A673 (cell line): ENCODE results near the gene LGALS7. TPM values are rescaled to one million over a fixed set of nuclear protein-coding genes. Genes with fewer than 3 reads are reported as not detected.

Experiments
- BruUV-seq: library from RNA; stranded (reverse); fragments of 400-500 nt; replicated peaks from 2 replicates; lab custom pipeline; 2021; lab: Mats Ljungman, UMichigan
- CTCF ChIA-PET: fragments of 300-600 bp; sonication (Branson Sonifier 250); formaldehyde crosslinking; loops from one replicate; lab custom pipeline; 2022; ENCODE audit warnings: antibody characterized with exemption; lab: Charles Lee
- POLR2A ChIA-PET: fragments of 300-600 bp; sonication (Branson Sonifier 250); formaldehyde crosslinking; loops from one replicate; lab custom pipeline; 2022; ENCODE audit warnings: antibody characterized with exemption; ENCODE audit not compliant: low non-redundant PET; lab: Charles Lee
- DNase-seq: peaks from one replicate; pipeline ENCODE4 v3.0.0-alpha.2; 2015; ENCODE audit warnings: low spot score
- H3K27ac ChIP-seq: fragments of 200-600 bp; sonication (generic); 2 replicates; pipeline ENCODE4 v1.5.1; 2016; ENCODE audit warnings: mixed run types, low read depth, mild to moderate bottlenecking, mixed read lengths, antibody characterized with exemption, low read length; ENCODE audit not compliant: poor library complexity, severe bottlenecking
- H3K27me3 ChIP-seq: fragments of 200-600 bp; sonication (generic); replicated peaks from 2 replicates; pipeline ENCODE4 v1.6.1; 2017; ENCODE audit warnings: mixed run types, low read depth, mild to moderate bottlenecking, mixed read lengths, antibody characterized with exemption, low read length; ENCODE audit not compliant: insufficient read depth, poor library complexity
- H3K36me3 ChIP-seq: fragments of 200-600 bp; sonication (generic); 2 replicates; pipeline ENCODE4 v1.6.1; 2016; ENCODE audit warnings: mixed run types, mild to moderate bottlenecking, mixed read lengths, antibody characterized with exemption, low read length; ENCODE audit not compliant: insufficient read depth, poor library complexity, severe bottlenecking
- H3K4me1 ChIP-seq: fragments of 200-600 bp; sonication (generic); 2 replicates; pipeline ENCODE4 v1.6.1; 2017; ENCODE audit warnings: mixed run types, mild to moderate bottlenecking, mixed read lengths, antibody characterized with exemption, low read length; ENCODE audit not compliant: insufficient read depth, poor library complexity, severe bottlenecking
- H3K4me3 ChIP-seq: fragments of 200-600 bp; sonication (generic); 2 replicates; pipeline ENCODE4 v1.5.1; 2016; ENCODE audit warnings: low read depth, mixed run types, mild to moderate bottlenecking, mixed read lengths, low read length; ENCODE audit not compliant: poor library complexity, severe bottlenecking
- H3K9me3 ChIP-seq: fragments of 200-600 bp; sonication (generic); 2 replicates; pipeline ENCODE4 v1.6.1; 2016; ENCODE audit warnings: mixed run types, low read depth, mild to moderate bottlenecking, mixed read lengths, antibody characterized with exemption, low read length; ENCODE audit not compliant: poor library complexity, severe bottlenecking
- EZH2 ChIP-seq: fragments of 200-600 bp; sonication (generic); IDR thresholded peaks from 2 replicates; pipeline ENCODE4 v1.6.1; 2017; ENCODE audit warnings: borderline replicate concordance, low read depth, mild to moderate bottlenecking, mixed read lengths, antibody characterized with exemption, low read length; ENCODE audit not compliant: poor library complexity, severe bottlenecking
- intact Hi-C: fragments of 100-400 bp; cut with micrococcal nuclease; formaldehyde crosslinking; loops from one replicate; pipeline ENCODE4 v1.10.0; 2022; ENCODE audit not compliant: unreplicated experiment
- total RNA-seq: library from RNA; stranded (reverse); gene quantifications from 2 replicates; pipeline ENCODE4 v1.2.3, GENCODE V29; 2021
- TF ChIP-seq, protein P1 (sequence below): fragments of 300-800, 200-600 bp; sonication (generic); conservative IDR thresholded peaks from 2 replicates; pipeline ENCODE4 v1.5.1; 2017; ENCODE audit warnings: low read depth, mild to moderate bottlenecking, antibody characterized with exemption, low read length, moderate library complexity, mixed read lengths

The LGALS7 gene
- total RNA-seq, 1 experiment from 2014 or later: not detected

DNA sequence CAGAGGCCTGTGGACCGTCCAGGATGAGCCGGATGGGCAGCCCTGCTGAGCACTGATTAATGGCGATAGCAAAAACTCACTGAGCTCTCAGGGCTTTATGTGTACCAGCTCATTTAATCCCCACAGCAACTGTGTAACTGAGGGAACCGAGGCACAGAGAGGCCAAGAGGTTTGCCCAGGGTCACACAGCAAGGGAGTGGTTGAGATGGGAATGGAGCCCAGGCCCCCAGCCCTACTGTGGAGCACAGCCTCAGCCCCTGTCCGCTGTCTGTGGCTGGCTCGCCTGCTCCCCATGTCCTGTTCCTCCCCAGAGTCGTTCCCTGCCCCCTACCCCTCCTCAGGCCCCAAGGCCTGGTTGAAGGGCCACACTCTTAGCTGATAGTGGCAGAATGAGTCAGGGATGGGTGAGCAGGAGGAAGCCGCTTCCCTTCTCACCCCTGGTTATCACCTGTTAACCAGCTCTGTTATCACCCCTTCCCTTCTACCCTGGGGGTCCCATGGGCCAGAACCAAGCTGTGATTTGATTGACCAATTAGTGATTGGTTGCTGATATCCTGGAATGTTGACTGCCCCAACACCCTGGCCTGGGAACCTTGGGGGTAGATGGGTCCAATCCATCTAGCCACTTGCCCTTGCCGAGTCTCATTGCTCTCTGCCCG is 50.2 kb downstream of the LGALS7 start:
- TF ChIP-seq, protein P1, sequence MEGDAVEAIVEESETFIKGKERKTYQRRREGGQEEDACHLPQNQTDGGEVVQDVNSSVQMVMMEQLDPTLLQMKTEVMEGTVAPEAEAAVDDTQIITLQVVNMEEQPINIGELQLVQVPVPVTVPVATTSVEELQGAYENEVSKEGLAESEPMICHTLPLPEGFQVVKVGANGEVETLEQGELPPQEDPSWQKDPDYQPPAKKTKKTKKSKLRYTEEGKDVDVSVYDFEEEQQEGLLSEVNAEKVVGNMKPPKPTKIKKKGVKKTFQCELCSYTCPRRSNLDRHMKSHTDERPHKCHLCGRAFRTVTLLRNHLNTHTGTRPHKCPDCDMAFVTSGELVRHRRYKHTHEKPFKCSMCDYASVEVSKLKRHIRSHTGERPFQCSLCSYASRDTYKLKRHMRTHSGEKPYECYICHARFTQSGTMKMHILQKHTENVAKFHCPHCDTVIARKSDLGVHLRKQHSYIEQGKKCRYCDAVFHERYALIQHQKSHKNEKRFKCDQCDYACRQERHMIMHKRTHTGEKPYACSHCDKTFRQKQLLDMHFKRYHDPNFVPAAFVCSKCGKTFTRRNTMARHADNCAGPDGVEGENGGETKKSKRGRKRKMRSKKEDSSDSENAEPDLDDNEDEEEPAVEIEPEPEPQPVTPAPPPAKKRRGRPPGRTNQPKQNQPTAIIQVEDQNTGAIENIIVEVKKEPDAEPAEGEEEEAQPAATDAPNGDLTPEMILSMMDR: no peak
- TF ChIP-seq EZH2: no peak
- Histone ChIP-seq H3K4me3 (no peak overlapping the region), H3K36me3 (peaks cover 56% of the 10 kb centered on the region), H3K27me3 (no peaks in the 10 kb centered on the region), H3K9me3 (no peaks in the 10 kb centered on the region), H3K4me1 (no peaks in the 10 kb centered on the region), H3K27ac (no peak overlapping the region)
- CTCF ChIA-PET: no interaction called here
- DNase-seq: no peak
- POLR2A ChIA-PET: interaction anchor here (0.6 kb wide), 1 partner anchor 188 kb away, joined by 8 read pairs; no protein-coding TSS in a partner anchor
- no TSS peak for BruUV-seq
- intact Hi-C loops: no loop called here

DNA sequence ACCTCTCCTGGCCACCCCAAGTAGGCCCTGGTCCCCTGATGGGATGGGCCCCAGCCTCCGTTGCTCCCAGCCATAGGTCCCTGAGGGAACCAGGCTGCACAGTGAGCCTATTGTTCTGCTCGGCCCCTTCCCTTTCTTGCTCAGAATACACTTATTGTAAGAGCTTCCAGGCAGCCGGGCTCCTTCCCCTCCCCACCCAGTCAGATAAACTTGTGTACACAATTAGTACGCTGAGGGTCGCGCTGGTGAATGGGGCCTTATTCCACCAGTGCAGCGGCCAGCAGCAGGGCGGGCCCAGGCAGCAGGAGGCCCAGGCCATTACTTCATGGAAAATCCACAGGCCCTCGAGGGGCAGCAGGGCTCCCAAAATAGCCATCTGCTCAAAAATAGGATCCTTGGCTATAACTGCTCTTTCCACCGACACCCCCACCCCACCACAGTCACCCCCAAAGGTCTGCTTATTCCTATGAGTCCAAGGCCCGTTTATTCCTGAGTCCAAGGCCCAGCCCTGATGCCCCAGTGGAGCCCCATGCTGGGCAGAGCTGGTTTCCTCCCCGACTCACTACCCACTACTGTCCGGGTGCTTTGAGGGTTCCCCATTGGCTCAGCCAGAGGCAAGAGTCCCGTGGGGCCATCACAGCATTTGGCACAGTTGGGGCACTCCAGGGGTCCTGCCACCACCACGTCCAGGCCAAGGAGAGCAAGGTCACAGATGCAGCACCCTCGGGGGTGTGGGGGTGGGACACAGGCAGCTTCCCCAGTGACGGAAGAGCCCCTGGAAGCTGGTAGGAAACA is 51.1 kb downstream of the LGALS7 start:
- Histone ChIP-seq H3K9me3 (no peaks in the 10 kb centered on the region), H3K36me3 (peaks cover 61% of the 10 kb centered on the region), H3K27me3 (no peaks in the 10 kb centered on the region), H3K4me1 (no peaks in the 10 kb centered on the region), H3K27ac (no peak overlapping the region), H3K4me3 (no peak overlapping the region)
- no peak for DNase-seq
- ChIA-PET POLR2A (no interaction called here), CTCF (no interaction called here)
- intact Hi-C loops: no loop called here
- no peak for TF ChIP-seq EZH2
- TF ChIP-seq, protein P1: no peak
- BruUV-seq: no TSS peak

DNA sequence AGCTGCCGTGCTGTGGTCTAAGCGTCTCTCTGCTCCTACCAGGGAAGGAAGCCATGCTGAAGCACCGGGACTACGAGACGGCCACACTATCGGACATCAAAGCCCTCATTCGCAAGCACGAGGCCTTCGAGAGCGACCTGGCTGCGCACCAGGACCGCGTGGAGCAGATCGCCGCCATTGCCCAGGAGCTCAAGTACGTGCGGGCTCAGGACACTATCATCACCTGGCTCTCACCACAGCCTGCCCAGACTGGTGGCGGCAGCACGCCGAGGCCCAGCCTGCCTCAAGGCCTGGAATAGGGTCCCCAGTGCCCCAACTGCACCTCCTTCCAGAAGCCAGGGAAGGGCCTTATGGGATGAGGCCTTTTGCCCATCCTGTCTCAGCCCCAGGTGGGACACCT is 51.8 kb downstream of the LGALS7 start:
- ChIA-PET POLR2A (no interaction called here), CTCF (no interaction called here)
- Histone ChIP-seq H3K4me3 (no peak overlapping the region), H3K9me3 (no peaks in the 10 kb centered on the region), H3K27ac (no peak overlapping the region), H3K4me1 (no peaks in the 10 kb centered on the region), H3K36me3 (peaks cover 65% of the 10 kb centered on the region), H3K27me3 (no peaks in the 10 kb centered on the region)
- DNase-seq: no peak
- TF ChIP-seq EZH2: no peak
- TF ChIP-seq, protein P1: no peak
- intact Hi-C loops: no loop called here
- BruUV-seq: no TSS peak

Other genes starting within 250 kb of the LGALS7 start
- 1.5 and 3.5 TPM in 2 replicates for gene MAP4K1, start 155.6 kb downstream of the LGALS7 start, total RNA-seq
- 316 and 338 TPM in 2 replicates for gene EIF3K, start 154.3 kb downstream of the LGALS7 start, total RNA-seq
- gene ACTN4, start 125.9 kb downstream of the LGALS7 start, total RNA-seq: 370 and 397 TPM in 2 replicates
- gene CAPN12, start 29.0 kb downstream of the LGALS7 start, total RNA-seq: 0.69 and 0.96 TPM in 2 replicates
- gene LGALS7B, start 15.7 kb upstream of the LGALS7 start, total RNA-seq: not detected in 2 replicates
- gene LGALS4, start 39.4 kb upstream of the LGALS7 start, total RNA-seq: 0.32 and 0.81 TPM in 2 replicates
- 83.1 and 102 TPM in 2 replicates for gene ECH1, start 58.3 kb upstream of the LGALS7 start, total RNA-seq
- 642 and 647 TPM in 2 replicates for gene HNRNPL, start 76.5 kb upstream of the LGALS7 start, total RNA-seq
- 5.7 and 7.4 TPM in 2 replicates for gene RINL, start 104.8 kb upstream of the LGALS7 start, total RNA-seq
- gene SIRT2, start 126.1 kb upstream of the LGALS7 start, total RNA-seq: 30.0 and 32.2 TPM in 2 replicates
- gene NFKBIB, start 126.5 kb upstream of the LGALS7 start, total RNA-seq: 42.4 and 51.9 TPM in 2 replicates
- 0.67 and 1.2 TPM in 2 replicates for gene CCER2, start 138.7 kb upstream of the LGALS7 start, total RNA-seq
- gene SARS2, start 157.2 kb upstream of the LGALS7 start, total RNA-seq: 56.3 and 58.6 TPM in 2 replicates
- 69.5 and 81.9 TPM in 2 replicates for gene MRPS12, start 157.4 kb upstream of the LGALS7 start, total RNA-seq
- gene FBXO17, start 202.2 kb upstream of the LGALS7 start, total RNA-seq: 26.0 and 29.9 TPM in 2 replicates